Gastroesophageal sphincter (tissue), 4 donors: ENCODE results near the gene GIMAP8. TPM values are rescaled to one million over a fixed set of nuclear protein-coding genes. Genes with fewer than 3 reads are reported as not detected.
A peak's percentile ranks its signal among the peaks of the same experiment; 100 is the strongest.

Experiments
- ATAC-seq: fragments of 150-250 bp; one replicate; pipeline ENCODE4 v1.9.1; 2016; ENCODE audit warnings: mild to moderate bottlenecking, moderate library complexity
- H3K27ac ChIP-seq, 4 donors: fragments of 200-600 bp; sonication (generic) in 3 of 4; 1 replicate in 3 of 4; 2 replicates in 1 of 4; pipeline ENCODE4 v1.5.1; 2016 to 2019
- H3K27me3 ChIP-seq: fragments of 200-600 bp; sonication (generic); one replicate; pipeline ENCODE4 v1.5.1; 2019
- H3K36me3 ChIP-seq, 2 donors: fragments of 200-600 bp; sonication (generic); one replicate each; pipeline ENCODE4 v1.5.1; 2019; ENCODE audit warnings: control low read depth in 1 of 2
- H3K4me1 ChIP-seq, 3 donors: fragments of 200-600 bp; sonication (generic); 1 replicate in 2 of 3; 2 replicates in 1 of 3; pipeline ENCODE4 v1.5.1; 2016 to 2019; ENCODE audit warnings: control low read depth in 2 of 3
- H3K4me3 ChIP-seq, 2 donors: fragments of 200-600 bp; sonication (generic); one replicate each; pipeline ENCODE4 v1.5.1; 2019; ENCODE audit warnings: mild to moderate bottlenecking in 1 of 2, moderate library complexity in 1 of 2
- H3K9me3 ChIP-seq, 3 donors: fragments of 200-600 bp; sonication (generic); one replicate each; pipeline ENCODE4 v1.5.1; 2017 to 2019; ENCODE audit warnings: control low read depth in 2 of 3
- CTCF ChIP-seq, 4 experiments: fragments of 200-600 bp in 2 of 4; fragments of 450-650 bp in 2 of 4; sonication (generic) in 1 of 4; IDR thresholded peaks; one replicate each; pipeline ENCODE4 v1.5.1; 2017 to 2019; ENCODE audit warnings: antibody characterized with exemption in 4 of 4, mild to moderate bottlenecking in 2 of 4, moderate library complexity in 2 of 4
- EP300 ChIP-seq: sonication (generic); formaldehyde crosslinking; IDR thresholded peaks from one replicate; pipeline ENCODE4 v1.6.1; 2017; ENCODE audit warnings: antibody characterized with exemption, mild to moderate bottlenecking
- POLR2A ChIP-seq, 2 donors: fragments of 450-650 bp; IDR thresholded peaks; one replicate each; pipeline ENCODE4 v1.6.1; 2017; ENCODE audit warnings: antibody characterized with exemption in 2 of 2, mild to moderate bottlenecking in 2 of 2, moderate library complexity in 1 of 2
- POLR2AphosphoS5 ChIP-seq: sonication (generic); formaldehyde crosslinking; IDR thresholded peaks from one replicate; pipeline ENCODE4 v1.6.1; 2017; ENCODE audit warnings: antibody characterized with exemption
- WGBS, 2 donors: methylation state at CpG; one replicate each; pipeline ENCODE4 v1.1.5; 2018; ENCODE audit warnings: low coverage in 1 of 2; 5-methylcytosine and 5-hydroxymethylcytosine counted together
- total RNA-seq, 4 donors: library from RNA; depleted of rRNA; stranded (reverse); fragments of >200 nt; gene quantifications; one replicate each; pipeline ENCODE4 v1.1.0, GENCODE V29; 2016

GIMAP8 gene
- total RNA-seq, 4 donors from 2014 or later: 6.1 to 19.1 (median 12.5) TPM

- WGBS, 2 donors: 86 to 92% methylated on average over 3 of the region's 3 CpGs
- TF ChIP-seq EP300 (no peak), POLR2AphosphoS5 (no peak), POLR2A (IDR thresholded peaks at IDR 0.05) (no peak), CTCF (IDR thresholded peaks at IDR 0.05) (no peak)
- ATAC-seq: no peak
Observed at GRCh38 chr7:150476285-150476684, 25.9 kb downstream of the GIMAP8 start.

GRCh38 chr7:150476819-150477631, 26.6 kb downstream of the GIMAP8 start:
- H3K36me3 ChIP-seq: peaks cover 0 to 19% of the 10 kb centered on the region in 2 donors
- TF ChIP-seq POLR2A (IDR thresholded peaks at IDR 0.05) (no peak), CTCF (IDR thresholded peaks at IDR 0.05) (no peak)
- no peaks in the 10 kb centered on the region for H3K4me1 ChIP-seq
- ATAC-seq: no peak
- no peak overlapping the region for H3K4me3 ChIP-seq
- H3K27me3 ChIP-seq: no peaks in the 10 kb centered on the region
- no peaks in the 10 kb centered on the region for H3K9me3 ChIP-seq
- WGBS, 2 donors: 73 to 85% methylated on average over 3 to 24 of the region's 25 CpGs
- H3K27ac ChIP-seq: no peak overlapping the region

More at GRCh38 chr7:150476285-150476684, 25.9 kb downstream of the GIMAP8 start:
- Histone ChIP-seq H3K27me3 (no peaks in the 10 kb centered on the region), H3K4me3 (no peak overlapping the region), H3K36me3 (peaks cover 0 to 19% of the 10 kb centered on the region in 2 donors), H3K27ac (no peak overlapping the region), H3K4me1 (no peaks in the 10 kb centered on the region), H3K9me3 (no peaks in the 10 kb centered on the region)

GRCh38 chr7:150479023-150479716, 28.7 kb downstream of the GIMAP8 start:
- Histone ChIP-seq H3K27me3 (no peaks in the 10 kb centered on the region), H3K4me1 (peaks cover 0 to 4% (median 0%) of the 10 kb centered on the region in 3 donors), H3K36me3 (peaks cover 0 to 14% of the 10 kb centered on the region in 2 donors), H3K27ac (no peak overlapping the region), H3K9me3 (no peaks in the 10 kb centered on the region), H3K4me3 (no peak overlapping the region)
- ATAC-seq: no peak
- 63 to 70% methylated on average over 2 to 3 of the region's 3 CpGs for WGBS, 2 donors
- no peak for TF ChIP-seq EP300
- no peak for TF ChIP-seq POLR2A (IDR thresholded peaks at IDR 0.05)
- TF ChIP-seq CTCF (IDR thresholded peaks at IDR 0.05): no peak
- no peak for TF ChIP-seq POLR2AphosphoS5

GRCh38 chr7:150481186-150481920, 30.9 kb downstream of the GIMAP8 start:
- H3K36me3 ChIP-seq: peaks cover 0 to 14% of the 10 kb centered on the region in 2 donors
- H3K4me1 ChIP-seq: peaks cover 0 to 4% (median 0%) of the 10 kb centered on the region in 3 donors
- ATAC-seq: no peak
- WGBS, 2 donors: 74% methylated on average over 5 to 9 of the region's 9 CpGs
- no peak overlapping the region for H3K4me3 ChIP-seq
- TF ChIP-seq POLR2AphosphoS5: no peak
- no peak for TF ChIP-seq POLR2A (IDR thresholded peaks at IDR 0.05)
- TF ChIP-seq EP300: no peak
- no peak for TF ChIP-seq CTCF (IDR thresholded peaks at IDR 0.05)
- H3K27ac ChIP-seq: peak overlapping the region in 3 of 4 donors; percentile 17 to 57 (median 39)
- no peaks in the 10 kb centered on the region for H3K27me3 ChIP-seq
- no peaks in the 10 kb centered on the region for H3K9me3 ChIP-seq
